HT1080 (cell line): ENCODE results near the gene TTLL5. TPM values are rescaled to one million over a fixed set of nuclear protein-coding genes. Genes with fewer than 3 reads are reported as not detected.
A peak's percentile ranks its signal among the peaks of the same experiment; 100 is the strongest.

ENCODE experiments used
- DNase-seq: peaks from one replicate; pipeline ENCODE4 v3.0.0-alpha.2; 2015; ENCODE audit warnings: low read depth
- polyA plus RNA-seq, 2 experiments: library from polyadenylated mRNA; depleted of rRNA; stranded (reverse); fragments of >200 nt; gene quantifications; 2 replicates each; pipeline ENCODE4 v1.2.3, GENCODE V29; 2015
- total RNA-seq: library from RNA; depleted of rRNA; stranded (reverse); fragments of >200 nt; shearing (Covaris generic); gene quantifications from 2 replicates; pipeline ENCODE4 v1.2.3, GENCODE V29; 2014; rRNA removed

Gene TTLL5
- 26.0 and 33.2 TPM in 2 replicates for total RNA-seq
- polyA plus RNA-seq (2015; cell fraction: cytosol; rRNA removed), result 16.8 and 20.7 TPM in 2 replicates
- polyA plus RNA-seq (2015; cell fraction: nucleus; rRNA removed), result 16.8 and 19.0 TPM in 2 replicates

- DNase-seq, result peak; percentile 100
Observed at GRCh38 chr14:75660630-75661498, at the start of gene TTLL5, which contains the start of gene ERG28. Gene TTLL5, plus strand, starts transcription at chr14:75661246. Its CDS starts 1,904 bp downstream, at chr14:75663150. Gene ERG28, minus strand, starts transcription at chr14:75660876. Its CDS starts 3,374 bp downstream, at chr14:75657502.

DNA sequence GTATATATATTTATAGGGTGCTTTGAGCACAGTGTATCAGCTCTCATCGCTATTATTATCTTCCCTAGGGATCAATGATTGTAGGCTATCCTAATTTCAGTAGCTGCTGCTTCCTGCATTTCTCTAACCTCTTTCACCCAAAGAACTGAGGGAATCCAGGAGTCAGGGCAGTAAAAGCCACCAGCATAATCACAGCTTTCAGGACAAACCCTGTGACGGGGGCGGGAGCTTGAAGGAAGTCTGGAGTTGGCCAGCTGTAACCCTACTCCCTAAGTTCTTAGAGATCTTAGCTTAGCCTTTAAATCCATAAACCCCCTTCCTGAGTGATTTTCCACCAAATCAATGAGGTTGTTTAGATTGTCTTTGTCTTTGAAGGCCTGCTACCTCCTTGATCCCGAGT, 48.9 kb upstream of the TTLL5 start:
- no peak for DNase-seq

DNA sequence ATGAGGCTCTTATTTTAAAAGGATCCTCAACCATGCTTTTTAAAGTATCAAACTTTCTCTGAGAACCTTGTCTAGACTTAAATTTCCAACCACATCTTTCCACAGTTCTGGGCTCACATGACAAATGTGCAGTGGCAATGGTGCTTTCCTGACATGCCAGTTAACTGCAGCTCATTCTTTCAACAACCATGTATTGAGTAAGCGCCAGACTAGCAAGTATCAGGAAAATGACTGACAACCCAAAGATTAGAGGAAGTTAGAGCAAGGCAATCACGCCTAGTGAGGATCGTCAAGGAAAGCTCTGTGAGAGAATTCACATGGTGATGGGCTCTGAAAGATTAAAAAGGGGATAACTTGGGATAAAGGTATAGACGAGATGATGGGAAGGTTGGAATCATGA, 46.9 kb upstream of the TTLL5 start:
- no peak for DNase-seq

DNA sequence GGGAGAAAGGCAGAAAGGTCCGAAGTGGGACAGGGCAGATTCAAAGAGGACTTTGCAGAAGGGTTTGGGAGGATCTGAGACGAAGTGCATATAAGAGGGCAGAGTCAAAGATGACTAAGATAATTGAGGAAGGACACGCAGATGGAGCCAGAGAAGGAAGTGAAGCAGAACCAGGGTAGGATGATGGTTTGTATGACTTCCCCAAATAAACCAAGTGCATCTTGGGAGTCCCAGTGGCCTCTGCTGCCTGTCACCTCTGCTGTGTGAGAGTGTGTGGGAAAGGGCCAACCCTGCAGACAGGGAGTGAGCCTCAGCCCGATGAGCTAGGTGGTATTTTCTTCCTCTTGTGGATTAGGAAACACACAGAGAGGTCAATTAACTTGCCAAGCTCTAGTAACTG, 45.8 kb upstream of the TTLL5 start:
- DNase-seq, result no peak

GRCh38 chr14:75619548-75619947, 41.5 kb upstream of the TTLL5 start:
- DNase-seq, result no peak

- DNase-seq, result no peak
Observed at GRCh38 chr14:75625034-75625433, 36.0 kb upstream of the TTLL5 start.

- no peak for DNase-seq
Observed at GRCh38 chr14:75626396-75626795, 34.6 kb upstream of the TTLL5 start.

GRCh38 chr14:75626863-75627262, 34.2 kb upstream of the TTLL5 start:
- no peak for DNase-seq

DNA sequence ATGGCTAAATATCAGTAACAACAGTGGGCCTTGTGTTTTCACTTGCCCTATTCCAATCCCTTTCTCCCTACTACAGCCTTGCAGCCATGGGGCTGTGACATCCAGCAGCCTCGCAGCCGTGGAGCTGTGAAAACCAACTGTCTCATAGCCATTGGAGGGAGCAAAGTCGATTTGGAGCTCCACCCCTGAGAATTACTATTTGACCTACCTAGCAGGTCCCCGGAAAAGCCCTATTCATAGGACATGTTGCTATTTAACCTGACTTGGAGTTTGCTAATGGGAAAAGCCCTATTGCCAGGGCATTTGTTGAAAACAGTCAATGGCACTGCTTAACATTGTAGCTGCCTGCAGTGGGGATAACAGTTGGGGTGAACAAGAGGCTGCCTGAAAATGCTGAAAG, 33.6 kb upstream of the TTLL5 start:
- no peak for DNase-seq

GRCh38 chr14:75628816-75629215, 32.2 kb upstream of the TTLL5 start:
- peak; percentile 15 for DNase-seq

GRCh38 chr14:75630695-75631452, 30.2 kb upstream of the TTLL5 start:
- DNase-seq, result no peak

GRCh38 chr14:75631453-75631831, 29.6 kb upstream of the TTLL5 start:
- no peak for DNase-seq

- DNase-seq, result no peak
Observed at GRCh38 chr14:75634848-75635247, 26.2 kb upstream of the TTLL5 start.

- no peak for DNase-seq
Observed at GRCh38 chr14:75636100-75636692, 24.9 kb upstream of the TTLL5 start.

DNA sequence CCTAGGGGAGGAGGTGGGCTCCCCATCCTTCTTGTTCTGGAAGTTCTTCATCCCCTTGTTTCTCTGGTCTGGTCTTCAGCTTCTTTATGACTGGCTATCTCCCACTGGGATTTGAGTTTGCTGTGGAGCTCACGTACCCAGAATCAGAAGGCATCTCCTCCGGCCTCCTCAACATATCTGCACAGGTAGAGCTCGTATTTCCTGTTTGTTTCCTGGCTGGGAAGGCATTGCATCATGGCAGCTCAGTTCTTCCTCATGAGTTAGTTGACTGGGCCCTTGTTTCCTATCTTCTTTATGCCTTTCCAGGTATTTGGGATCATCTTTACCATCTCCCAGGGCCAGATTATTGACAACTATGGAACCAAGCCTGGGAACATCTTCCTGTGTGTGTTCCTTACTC, 20.2 kb upstream of the TTLL5 start:
- no peak for DNase-seq

DNA sequence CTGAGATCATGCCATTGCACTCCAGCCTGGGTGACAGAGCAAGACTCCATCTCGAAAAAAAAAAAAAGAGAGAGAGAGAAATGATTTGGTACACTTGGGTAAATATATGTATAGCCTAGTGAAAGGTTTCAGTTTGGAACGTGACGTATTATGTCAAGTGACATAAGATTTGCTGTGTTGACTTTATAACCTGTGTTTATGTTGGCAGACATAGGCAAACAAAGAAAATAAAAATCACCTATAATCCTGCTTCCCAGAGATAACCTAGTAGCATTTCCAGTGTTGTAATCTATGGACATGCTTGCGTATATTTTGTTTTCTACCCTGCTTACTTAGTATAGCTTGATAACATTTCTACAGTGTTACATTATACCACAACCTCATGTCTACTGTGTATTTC, 17.1 kb upstream of the TTLL5 start:
- no peak for DNase-seq

GRCh38 chr14:75645056-75645455, 16.0 kb upstream of the TTLL5 start:
- DNase-seq, result no peak

GRCh38 chr14:75646762-75647161, 14.3 kb upstream of the TTLL5 start:
- no peak for DNase-seq

- DNase-seq, result no peak
Observed at GRCh38 chr14:75647640-75648039, 13.4 kb upstream of the TTLL5 start.

- peak; percentile 97 for DNase-seq
Observed at GRCh38 chr14:75648066-75648838, 12.8 kb upstream of the TTLL5 start.

GRCh38 chr14:75649337-75649736, 11.7 kb upstream of the TTLL5 start:
- DNase-seq, result no peak
